ENCODE data around the gene ADIG.

ADIG gene

DNA sequence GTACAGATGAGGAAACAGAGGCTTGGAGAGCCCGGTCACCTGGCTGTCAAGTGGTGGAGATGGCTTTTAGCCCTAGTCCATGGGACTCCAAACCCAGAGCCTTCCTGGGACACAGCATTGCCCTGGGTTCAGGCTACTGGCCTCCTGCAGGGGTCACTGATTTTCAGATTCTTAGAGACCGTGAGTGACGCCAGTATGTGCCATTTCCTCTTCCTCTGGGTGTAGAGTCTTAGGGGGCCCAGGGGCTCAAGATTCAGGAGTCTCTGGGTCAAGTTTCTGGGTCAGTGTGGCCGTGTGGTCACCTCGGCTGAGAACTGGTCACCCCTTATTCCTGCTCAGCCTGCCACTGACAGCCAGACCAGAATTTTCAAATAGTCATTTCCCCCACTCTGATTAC lies 21.2 kb downstream of the ADIG start:
- no peak for DNase-seq (ENCODE audit: low read depth in 2 of 2)

DNA sequence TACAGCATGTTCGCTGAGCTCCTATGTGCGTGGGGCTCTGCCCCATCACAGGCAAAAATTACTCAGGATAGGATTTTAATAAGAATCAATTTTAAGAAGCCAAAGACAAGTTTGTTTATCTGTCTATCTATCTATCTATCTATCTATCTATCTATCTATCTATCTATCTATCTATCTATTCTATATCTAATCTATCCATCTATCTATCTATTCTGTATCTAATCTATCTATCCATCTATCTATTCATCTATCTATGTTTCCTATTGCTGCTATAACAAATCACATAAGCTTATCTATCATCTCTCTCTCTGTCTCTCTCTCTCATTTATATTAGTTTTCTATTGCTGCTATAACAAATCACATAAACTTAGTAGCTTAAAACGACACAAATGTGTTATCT lies 22.3 kb downstream of the ADIG start:
- DNase-seq (ENCODE audit: low read depth in 2 of 2) = no peak

DNA sequence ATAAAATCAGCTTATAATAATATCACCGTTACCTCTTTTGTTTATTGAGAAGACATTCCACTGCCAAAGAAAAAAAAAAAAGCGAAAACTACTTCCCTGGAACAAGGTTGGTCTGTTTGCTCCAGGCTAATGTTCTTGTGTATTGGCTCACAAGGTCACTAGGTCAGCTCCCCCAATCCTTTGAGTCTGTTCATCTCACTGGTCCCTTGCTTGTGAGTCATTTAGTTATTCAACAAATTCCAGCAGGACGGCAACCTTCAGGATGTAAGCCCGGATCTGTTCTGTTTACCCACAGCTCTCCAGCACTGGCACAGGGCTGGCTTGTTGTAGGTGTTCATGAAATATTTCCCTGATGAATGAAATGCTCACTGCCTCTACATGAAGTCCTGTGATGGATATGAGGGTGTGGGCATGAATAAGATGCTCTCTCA lies 23.9 kb downstream of the ADIG start:
- no peak for DNase-seq (ENCODE audit: low read depth in 2 of 2)

DNA sequence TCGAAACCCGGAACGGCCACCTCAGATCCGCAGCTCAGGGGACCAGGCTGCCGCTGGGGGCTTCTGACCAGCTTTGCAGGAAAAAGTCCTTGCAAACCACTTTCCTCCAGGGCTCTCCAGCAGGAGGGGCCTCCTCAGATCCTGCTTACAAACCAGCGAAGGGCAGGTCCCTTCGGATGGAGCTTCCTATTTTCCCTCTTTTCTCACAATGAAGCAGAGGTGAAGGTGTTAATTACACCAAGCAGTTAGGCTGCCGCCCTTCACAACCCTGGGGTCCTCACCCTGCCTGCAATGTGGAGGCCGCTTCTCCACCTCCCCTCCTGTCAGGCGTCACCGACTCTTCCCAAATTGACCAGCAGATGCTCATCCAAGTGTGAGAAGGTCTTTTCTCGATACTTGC lies 26.4 kb downstream of the ADIG start:
- no peak for DNase-seq (ENCODE audit: low read depth in 2 of 2)

DNA sequence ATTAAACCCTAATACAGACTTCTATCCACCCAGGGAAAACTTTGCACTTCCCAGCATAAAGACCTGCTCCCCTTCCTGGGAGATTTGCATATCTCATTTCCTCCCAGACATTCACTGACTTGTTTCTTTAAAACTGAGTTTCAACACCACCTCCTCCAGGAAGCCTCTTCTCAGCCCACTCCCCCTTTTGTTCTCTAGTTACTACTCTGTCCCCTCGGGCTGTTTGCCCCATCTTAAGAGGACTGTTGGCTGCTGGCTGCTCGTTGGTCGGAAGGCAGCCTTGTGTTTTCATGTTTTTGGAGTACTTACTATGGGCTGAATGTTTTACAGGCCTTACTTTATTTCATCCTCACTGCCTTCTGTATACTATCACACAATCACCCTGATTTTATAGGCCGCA lies 27.2 kb downstream of the ADIG start:
- no peak for DNase-seq (ENCODE audit: low read depth in 2 of 2)

DNA sequence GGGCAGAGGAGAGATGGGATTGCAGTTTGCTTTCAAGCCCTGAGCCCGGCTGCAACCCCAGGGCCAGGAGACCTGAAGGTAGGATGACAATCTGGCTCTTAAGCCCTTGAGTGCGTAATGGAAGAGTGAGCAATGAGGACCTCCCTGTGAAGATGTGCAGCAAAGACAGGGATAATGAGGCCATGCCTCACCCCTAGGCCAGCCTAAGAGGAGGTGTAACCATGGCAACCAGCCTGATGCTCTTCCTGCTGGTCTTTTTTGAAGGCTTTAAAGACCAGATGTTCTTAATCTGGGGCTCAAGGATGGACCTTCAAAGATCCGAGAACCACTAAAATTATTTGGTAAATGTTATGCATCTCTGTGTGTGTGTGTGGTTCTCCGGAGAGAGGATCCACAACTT lies 28.8 kb downstream of the ADIG start:
- DNase-seq (ENCODE audit: low read depth in 2 of 2) = no peak

DNA sequence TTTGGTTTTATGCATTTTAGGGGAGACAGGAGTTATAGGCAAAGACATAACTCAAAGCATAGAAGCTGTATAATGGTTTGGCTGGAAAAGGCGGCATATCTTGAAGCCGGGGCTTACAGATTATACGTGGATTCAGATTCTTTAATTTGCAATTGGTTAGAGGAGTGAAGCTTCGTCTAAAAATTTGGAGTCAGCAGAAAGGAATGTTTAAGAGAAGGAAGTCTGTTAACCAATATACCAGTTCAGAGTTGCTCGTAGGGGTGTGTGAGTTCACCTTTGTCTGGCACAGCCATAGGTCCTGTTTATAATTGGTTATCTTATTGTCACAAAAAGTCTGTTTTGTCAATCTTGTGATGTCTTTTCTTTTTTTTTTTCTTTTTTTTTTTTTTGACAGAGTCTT lies 29.5 kb downstream of the ADIG start:
- DNase-seq (ENCODE audit: low read depth in 2 of 2) = no peak

DNA sequence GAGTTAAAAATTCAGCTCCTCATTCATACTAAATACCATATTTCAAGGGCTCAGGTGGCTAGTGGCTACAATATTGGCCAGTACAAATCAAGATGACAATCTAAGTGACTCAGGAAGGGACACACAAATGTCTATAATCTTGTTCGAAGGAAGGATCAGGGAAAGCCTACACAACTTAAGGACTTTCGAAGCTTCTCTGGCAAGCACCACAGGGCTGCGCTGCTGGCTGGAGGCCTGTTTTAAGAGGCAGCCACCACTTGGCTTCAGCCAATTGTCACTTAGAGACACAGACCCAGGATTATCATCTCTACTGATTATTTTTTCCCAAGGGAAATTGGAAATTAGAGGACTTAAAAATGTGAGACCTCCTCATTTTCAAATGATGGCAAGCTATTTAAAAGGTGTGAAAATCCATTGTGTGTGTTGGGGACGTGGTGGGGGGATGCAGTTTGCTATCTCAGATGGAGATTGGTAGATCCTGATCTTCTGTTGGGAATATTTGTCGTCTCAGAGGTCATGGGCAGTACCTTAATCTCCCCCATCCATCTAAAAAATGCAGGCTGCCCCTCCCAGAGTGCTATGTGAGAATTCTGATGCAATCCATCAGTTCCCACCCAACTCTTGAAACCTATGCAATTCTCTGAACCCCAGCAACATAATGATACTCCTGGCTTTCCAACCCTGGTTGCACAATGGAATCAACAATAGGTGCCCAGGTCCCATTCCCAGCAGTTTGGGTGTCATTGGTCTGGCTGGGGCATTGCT lies 31.9 kb downstream of the ADIG start:
- no peak for DNase-seq (ENCODE audit: low read depth in 2 of 2)

DNA sequence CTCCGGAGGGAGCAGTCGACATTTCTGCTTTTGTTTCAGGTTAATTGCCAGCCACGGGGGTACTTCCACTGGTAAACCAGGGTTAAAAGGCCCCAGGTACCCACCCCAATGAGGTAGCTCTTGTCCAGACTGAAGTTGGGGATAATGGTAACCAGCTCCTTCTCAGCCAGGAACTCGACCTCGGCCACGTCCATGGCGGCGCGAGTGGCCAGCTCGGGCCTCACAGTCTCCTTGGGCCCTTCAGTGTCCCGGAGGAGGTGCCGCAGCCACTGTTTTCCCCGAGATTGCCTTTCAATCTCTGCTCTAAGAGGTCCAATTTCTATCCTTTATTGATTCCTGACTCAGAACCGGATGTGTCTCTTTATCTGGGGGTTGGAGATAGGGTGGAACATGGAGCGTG lies 34.3 kb downstream of the ADIG start:
- no peak for DNase-seq (ENCODE audit: low read depth in 2 of 2)

DNA sequence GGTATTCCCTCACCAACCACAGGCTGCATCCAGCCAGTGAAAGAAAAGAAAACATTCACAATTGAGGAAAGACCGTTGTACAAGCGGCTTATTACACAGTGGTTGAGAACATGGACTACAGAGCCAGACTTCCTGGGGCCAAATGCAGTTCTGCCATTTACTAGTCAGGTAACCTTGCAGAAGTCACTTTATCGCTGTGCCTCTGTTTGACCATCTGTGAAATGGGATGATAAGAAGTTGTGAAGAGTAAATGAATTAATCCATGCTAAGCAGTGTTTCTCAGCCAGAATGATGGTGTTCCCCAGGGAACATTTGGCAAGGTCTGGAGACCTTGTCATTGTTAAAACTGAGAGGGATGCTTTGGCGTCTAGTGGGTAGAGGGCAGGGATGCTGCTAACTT lies 35.5 kb downstream of the ADIG start:
- DNase-seq (ENCODE audit: low read depth in 2 of 2) = no peak

DNA sequence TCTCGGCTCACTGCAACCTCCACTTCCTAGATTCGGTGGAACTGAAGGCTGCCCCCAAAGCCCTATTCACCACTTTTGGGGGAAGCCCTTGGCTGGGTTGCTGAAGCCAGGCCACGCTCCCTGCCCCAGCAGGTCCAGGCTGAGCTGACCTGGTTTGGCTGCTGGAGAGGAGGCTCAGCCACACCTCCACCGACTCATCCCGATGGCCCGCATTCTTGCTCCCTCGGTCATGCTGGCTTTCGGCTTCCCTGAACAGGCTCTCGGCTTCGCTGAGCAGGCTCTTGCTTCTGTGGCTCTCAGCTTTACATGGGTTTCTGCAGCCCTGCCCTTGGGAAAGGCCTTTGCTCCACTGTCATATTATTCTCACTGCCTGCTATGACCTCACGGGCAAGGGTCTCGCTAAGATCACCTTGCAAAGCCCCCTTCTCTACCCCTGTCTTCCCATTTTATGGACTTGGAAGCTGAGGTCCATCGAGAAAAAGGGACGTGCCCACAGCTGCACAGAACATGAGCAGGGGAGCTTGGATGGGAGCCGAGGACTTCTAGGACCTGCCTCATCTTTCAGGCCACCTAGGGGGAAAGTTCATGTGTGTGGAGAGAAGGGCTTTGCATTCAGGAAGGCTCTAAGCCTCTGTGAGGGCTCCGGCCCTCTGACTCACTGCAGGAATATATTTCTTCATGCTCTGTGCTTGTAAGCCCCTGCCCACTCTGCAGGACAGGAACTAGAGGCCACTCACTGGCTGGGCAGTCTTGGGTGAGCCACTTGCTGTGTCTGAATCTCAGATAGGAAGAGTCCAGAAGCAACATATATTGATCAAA lies 36.2 kb downstream of the ADIG start:
- no peak for DNase-seq (ENCODE audit: low read depth in 2 of 2)

DNA sequence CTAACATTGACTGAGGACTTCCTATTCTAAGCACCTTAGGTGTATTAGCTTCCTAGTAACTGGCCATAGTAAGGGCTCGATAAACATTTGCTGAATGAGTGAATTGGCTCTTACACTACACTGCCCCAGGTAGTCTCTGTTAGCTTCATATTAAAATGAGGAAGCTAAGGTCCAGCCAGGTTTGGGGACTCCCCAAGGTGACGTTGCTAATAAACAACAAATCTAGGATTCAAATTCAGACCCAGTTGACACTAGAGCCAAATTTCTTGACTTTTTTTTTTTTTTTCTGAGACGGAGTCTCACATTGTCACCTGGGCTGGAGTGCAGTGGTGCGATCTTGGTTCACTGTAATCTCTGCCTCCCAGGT lies 36.8 kb downstream of the ADIG start:
- DNase-seq (ENCODE audit: low read depth in 2 of 2) = no peak

DNA sequence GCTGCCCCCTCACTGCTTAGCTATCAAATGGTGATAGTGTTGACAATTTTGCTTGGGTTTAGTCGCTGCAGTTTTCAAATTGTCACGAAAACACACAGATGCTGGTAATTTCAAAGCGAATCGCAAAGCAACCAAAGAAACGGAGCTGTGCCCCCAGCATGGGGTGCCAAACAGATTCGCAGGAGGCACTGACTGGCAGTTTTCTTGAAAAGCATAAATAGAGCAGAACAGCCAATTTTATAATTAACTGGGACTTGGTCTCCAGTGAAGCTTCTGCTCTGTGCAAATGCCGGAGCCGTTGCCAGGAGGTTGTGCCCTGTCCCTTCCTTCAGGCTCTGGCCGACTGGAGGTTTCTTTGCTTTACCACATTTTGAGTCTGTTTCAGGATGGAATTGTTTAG lies 39.4 kb downstream of the ADIG start:
- DNase-seq (ENCODE audit: low read depth in 2 of 2) = no peak

DNA sequence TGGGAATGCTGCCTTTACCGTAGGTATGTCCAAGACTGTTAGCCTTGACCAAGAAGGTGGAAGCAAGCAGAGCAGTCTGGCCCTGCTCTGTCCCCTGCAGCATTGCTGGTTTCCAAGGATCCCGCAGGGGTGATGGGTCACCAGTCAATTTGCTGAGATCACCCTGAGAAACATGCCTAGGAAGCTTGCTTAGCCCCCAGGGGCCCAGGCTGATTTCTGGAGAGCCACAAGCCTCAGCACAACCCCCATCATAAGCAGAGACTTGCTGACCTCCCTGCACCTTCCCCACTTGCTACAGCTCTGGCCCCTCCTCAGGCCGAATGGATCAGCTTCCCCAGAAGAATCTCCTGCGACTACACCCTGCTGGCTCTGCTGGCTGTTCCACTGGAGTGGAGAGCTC lies 42.1 kb downstream of the ADIG start:
- no peak for DNase-seq (ENCODE audit: low read depth in 2 of 2)

DNA sequence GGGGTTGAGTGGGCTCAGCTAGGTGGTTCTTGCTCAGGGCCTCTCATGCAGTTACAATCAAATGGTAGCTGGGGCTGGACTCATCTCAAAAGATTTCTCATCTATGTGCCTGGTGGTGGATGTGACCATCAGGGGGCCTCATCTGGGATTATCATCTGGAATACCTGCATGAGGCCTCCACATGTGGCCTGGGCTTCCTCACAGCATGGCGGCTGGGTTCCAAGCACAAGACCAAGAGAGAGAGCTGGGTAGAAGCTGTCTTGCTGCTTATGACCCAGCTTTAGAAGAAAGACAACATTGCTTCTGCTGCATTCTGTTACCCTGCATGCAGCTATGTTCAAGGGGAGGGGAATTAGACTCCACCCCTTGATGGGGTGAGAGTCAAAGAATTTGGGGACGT lies 43.1 kb downstream of the ADIG start:
- DNase-seq (ENCODE audit: low read depth in 2 of 2) = no peak

DNA sequence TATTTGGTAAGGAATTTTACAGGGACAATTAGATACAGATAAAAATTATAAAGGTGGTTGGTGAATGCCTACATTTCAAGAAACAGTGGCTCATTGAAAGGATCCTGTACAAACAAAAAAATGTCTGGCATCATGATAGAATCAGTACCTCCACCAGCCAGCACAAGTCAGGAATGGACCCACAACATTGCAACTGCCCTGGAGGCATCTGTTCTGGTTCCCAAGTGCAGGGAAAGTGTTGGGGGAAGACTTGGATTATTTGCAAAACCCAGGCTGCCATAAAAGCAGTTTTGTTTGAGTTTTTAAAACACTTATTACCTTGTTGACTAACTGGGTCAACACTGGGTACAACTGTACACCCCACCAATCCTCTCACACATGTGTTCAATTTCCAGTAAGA lies 44.9 kb downstream of the ADIG start:
- no peak for DNase-seq (ENCODE audit: low read depth in 2 of 2)

DNA sequence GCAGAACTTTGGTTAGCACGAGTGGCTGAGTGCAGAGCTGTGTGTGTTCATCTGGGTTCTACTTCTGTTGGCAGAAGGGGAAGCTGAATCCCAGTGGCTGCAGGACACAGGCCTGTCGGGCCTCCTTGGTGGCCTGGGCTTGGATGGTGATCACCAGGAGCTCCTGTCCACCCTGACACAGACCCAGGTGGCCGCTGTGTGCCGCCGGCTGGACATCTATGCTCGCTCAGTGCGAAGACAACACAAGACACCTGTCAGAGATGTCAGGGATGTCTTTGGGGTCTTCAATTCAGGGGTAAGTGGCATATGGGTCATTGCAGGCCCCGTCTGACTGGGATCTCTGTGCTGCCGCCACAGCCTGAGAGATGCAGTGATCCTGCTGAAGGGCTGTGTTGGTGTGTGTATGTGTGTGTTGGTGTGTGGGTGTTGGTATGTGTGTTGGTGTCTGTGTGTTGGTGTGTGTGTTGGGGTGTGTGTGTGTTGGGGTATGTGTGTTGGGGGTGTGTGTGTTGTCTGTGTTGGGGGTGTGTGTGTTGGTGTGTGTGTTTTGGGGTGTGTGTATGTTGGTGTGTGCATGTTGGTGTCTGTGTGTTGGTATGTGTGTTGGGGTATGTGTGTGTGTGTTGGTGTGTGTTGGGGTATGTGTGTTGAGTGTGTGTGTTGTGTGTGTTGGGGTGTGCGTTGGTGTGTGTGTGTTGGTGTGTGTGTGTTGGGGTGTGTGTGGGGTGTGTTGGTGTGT lies 46.1 kb downstream of the ADIG start:
- DNase-seq (ENCODE audit: low read depth in 2 of 2) = no peak

DNA sequence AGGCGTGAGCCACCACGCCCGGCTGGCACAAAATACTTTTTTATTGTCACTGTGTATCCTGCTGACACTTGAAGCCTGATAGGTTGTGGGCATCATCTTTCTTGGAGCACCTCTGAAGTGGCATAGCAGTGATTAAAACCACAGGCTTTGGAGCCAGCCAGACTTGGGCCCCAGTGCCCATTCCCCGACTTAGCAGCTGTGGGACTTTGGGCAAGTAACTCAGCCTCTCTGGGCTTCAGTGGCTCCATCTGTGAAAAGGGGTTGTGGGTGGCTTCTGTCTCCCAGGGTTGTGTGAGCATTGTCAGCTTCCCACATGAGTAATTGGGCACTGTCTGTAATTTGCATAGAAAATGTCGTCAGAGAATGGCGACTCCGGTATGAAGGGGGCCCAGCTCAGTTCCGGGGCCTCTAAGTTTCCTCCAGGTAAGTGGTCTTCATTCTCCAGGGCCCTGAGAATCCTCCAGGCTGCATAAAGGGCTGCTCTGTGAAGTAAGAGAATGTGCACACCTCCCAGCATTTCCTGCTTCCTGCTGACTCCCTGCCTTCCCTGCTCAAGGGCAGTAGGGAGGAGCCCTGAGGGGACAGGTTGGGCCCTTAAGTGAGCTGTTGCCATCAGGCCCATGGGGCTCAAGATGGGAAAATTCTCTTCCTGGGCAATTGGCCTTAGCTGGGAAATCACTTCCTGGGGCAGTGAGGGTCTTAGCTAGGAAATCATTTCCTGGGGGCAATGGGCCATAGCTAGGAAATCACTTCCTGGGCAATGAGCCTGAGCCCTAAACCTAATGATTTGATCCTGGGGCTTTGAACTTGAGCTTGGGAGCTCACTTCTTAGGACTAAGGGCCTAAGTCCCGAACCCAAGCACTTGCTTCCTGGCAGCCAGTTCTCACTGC lies 47.8 kb downstream of the ADIG start:
- DNase-seq (ENCODE audit: low read depth in 2 of 2) = no peak

DNA sequence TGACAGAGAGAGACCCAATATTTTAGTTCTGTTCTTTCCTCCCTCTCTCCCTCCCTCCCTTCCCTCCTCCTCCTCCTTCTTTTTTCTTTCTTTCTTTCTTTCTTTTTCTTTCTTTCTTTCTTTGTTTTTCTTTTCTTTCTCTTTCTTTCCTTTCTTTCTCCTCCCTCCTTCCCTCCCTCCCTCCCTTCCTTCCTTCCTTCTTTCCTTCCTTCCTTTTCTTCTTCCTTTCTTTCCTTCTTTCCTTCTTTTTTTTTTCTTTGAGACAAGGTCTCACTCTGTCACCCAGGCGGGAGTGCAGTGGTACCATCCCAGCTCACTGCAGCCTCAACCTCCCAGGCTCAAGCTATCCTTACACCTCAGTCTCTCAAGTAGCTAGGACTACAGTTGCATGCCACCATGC lies 49.0 kb downstream of the ADIG start:
- no peak for DNase-seq (ENCODE audit: low read depth in 2 of 2)

DNA sequence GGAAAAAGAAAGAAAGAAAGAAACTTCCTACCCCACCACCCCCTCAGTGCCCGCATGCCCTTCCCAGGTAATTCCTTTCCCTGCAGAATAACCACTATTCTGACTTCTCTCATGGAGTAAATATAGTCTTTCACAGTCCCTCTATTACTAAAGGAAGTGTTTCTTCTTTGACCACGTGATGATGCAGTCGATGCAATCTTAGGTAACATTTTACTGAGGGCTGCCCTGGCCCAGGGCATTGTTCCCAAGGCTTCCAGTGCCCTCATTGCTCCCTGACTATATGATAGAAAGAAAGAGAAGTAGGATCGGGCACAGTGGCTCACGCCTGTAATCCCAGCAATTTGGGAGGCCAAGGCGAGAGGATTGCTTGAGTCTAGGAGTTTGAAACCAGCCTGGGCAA lies 49.7 kb downstream of the ADIG start:
- no peak for DNase-seq (ENCODE audit: low read depth in 2 of 2)

DNA sequence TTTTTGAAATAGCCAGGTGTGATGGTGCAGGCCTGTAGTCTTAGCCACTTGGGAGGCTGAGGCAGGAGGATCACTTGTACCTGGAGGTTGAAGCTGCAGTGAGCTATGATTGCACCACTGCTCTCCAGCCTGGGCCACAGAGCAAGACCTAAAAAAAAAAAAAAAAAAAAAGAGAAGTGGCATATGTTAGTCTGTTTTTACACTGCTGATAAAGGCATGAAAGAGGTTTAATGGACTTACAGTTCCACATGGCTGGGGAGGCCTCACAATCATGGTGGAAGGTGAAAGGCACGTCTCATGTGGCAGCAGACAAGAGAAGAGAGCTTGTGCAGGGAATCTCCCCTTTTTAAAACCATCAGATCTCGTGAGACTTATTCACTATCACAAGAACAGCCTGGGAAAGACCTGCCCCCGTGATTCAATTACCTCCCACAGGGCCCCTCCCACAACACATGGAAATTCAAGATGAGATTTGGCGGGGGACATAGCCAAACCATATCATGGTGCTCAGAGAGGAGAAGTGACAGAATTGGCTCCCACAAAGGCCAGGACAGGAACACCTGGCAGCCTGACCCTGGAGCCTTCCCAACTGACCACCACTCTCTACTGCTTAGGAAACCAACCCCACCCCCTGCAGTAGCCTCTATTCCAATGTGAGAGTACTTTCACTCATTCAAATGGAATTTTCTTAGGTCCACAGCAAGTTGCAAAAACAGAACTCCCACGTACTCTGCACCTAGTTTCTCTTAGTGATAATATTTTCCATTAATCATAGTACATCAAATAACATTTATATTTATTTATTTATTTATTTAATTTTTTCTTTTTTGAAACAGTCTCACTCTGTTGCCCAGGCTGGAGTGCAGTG lies 50.4 kb downstream of the ADIG start:
- no peak for DNase-seq (ENCODE audit: low read depth in 2 of 2)

Data from activated CD4-positive, alpha-beta T cell treated with anti-CD3 and anti-CD28 coated beads for 24 hours (primary cell).